ENCODE results near the gene INF2.

GRCh38 chr14:104739546-104740516 lies 50.4 kb downstream of the INF2 start:
- TF ChIP-seq EZH2phosphoT487 (IDR thresholded peaks at IDR 0.05) (no peak), CTCF (IDR thresholded peaks at IDR 0.05) (no peak), EZH2 (IDR thresholded peaks at IDR 0.05) (no peak)

Data from neural progenitor cell (in vitro differentiated cells).